Non-pigmented ciliary epithelial cell (primary cell): Measurements from ENCODE around the gene KCNH4.
"Not testable (repeated sequence)": the region's sequence is repeated elsewhere in the genome, so short reads cannot be mapped to it uniquely, and the experiment has no call there.

Experiments
- DNase-seq: peaks from one replicate; pipeline ENCODE4 v3.0.0-alpha.2; 2010; ENCODE audit warnings: low read depth

The KCNH4 gene

DNA sequence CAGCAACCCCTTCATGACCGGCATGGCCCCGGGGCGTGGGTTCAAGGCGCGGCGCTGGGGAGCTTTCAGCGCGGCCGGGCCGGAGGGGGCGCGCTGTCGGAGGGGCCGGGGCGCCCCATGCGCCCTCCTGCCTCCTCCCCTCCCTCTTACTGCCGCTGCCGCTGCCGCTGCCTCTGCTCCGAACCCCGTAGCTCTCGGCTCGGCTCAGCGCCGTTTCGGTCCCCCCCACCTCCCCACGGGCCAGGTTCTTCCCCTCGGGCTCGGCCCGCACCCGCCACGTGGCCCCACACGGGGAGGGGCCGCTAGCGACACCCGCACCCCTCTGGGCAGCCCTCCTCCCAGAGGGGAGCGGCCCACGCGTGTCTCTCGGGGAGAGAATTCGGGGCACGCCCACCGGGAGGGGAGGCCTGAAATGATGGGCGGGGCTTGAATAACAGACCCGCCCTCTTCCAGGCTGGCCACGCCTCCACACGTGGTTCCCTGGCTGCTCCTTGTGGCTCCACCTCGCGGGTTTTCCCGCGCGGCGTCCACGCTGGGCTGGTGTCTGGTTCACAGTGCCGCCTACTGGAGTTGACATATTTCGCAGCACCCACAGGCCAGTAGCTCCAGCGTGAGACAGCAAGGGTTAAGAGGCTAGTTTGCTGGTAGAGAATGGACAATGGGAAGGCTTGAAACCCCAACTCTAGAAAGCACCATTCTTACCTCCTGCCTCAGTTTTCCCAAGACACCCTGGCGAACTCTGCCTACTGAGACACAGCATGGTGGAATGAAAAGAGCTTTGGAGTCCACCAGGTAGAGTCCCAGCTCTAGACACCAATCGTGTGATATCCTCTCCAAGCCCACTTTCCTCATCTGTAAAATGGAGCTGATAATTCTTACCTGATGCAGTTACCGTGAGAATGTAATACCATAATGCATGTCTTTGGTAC lies at the start of gene KCNH4:
Gene KCNH4, minus strand, starts transcription at position 221 of the 929 bp plus-strand sequence. Its CDS starts 197 bp downstream, at position 24.
- DNase-seq = no peak

GRCh38 chr17:42230225-42230624 lies 49.3 kb upstream of the KCNH4 start:
- DNase-seq = no peak

DNA sequence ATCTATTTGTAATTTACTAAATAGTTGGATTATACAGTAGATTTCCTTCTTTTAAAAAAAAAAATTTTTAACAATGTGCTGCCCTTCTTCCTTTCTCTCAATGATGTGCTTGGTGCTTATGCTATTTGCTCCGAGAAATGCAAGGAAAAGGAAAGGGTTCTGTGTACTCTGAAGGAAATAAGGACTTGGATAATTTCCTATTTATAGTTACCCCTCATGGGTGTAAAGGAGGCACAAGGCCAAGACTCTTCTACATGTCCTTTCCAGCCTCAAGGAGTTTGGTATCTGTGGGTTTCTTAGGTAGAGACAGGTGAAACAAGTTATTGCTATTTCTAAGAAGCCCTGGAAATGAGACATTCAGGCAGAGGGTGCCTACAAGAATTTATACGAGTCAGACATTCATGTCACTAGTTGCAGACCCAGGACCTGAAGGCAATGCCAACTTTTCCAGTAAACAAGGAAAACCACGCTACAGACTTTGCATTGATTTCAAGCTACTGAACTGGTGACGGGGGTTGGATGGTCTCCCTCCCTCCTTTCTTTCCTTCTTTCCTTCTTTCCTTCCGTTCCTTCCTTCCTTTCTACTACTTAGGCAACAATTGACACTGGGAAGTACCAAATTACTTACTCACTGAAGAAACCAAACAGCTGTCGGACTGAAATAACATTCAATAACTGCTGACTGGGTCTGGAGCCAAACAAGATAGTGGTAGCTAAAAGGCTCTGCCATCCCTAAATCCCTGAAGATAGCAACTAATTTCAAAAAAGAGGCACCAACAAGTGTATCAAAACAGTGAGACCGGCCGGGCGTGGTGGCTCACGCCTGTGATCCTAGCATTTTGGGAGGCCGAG lies 47.1 kb upstream of the KCNH4 start:
- no peak for DNase-seq

- no peak for DNase-seq
Measured at GRCh38 chr17:42225646-42226045, 44.7 kb upstream of the KCNH4 start.

- DNase-seq = no peak
Measured at GRCh38 chr17:42224651-42225050, 43.7 kb upstream of the KCNH4 start.

GRCh38 chr17:42221886-42222745 lies 41.2 kb upstream of the KCNH4 start:
- DNase-seq = no peak

DNA sequence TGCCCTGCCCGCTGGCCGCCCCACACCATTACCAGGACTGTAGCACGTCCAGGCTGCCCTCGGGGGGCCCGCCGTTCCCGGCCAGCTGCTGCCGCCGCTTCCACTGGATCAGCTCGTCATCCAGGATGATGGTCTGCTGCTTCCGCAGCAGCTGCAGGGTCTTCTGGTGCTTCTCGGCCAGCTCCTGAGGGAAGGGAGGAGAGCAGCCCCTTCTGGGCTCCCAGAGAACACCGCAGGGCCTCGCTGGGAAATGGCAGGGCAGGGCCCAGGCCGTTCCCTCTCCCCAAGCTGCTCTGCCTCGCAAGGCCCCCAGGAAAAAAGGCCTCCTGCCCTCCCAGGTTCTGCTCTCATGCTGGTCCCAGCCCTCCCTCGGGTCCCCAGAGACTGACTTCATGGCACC lies 38.3 kb upstream of the KCNH4 start:
- DNase-seq = not testable (repeated sequence)

GRCh38 chr17:42214156-42214555 lies 33.2 kb upstream of the KCNH4 start:
- DNase-seq = no peak

DNA sequence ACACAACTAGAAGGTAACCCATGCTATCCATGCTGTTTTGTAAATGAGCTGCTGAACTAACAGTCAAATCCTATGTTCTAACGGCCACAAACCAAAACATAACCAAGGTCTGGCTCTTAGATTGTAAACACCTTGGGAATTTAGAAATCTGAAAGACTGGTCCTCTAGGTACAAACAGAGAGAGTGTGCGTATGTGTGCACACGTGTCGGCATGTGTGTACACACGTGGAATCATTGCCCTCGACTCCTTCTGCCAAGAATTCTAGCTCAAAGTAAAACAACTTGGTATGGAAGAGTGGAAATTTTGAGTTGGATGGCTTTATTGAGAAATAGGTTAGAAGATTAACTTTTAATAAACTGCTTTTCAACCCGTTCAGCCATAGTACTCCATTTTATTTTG lies 31.4 kb upstream of the KCNH4 start:
- no peak for DNase-seq

DNA sequence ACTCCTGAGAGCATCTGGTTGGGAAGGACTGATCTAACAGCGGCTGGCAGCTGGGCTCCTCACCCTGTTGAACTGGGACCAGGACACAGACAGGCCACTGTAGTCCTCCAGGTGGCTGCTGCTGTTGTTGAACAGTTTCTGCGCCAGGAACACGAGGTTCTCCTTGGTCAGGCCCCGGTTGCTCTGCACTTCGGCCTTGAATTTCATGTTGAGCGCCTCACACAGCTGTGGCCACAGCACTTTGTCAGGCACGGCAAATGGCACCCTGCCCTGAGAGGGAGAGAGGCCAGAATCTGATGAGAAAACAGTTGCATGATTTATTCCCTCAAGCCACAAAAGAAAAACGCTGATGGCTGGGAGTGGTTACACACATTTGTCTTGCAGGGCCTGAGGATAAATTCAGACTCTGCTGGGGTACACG lies 31.0 kb upstream of the KCNH4 start:
- DNase-seq = not testable (repeated sequence)

DNA sequence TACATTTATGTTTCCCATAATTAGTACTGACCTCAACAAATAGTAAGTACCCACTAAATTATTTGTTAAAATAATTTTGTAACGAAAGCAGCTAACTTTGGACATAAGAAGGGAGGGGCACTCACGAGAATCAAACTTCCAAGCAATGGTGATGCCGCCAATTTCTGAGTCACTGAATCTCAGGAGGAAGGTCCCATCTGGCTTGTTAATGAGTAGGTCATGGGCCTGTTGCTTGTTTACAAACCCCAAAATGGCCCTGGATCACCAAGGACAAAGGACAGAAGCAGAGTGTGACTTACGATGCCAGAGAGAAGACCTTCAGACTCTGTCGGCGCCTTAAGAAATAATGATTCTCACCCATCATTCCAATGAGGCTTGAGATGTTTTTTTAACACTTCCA lies 29.1 kb upstream of the KCNH4 start:
- no peak for DNase-seq

- not testable (repeated sequence) for DNase-seq
Measured at GRCh38 chr17:42206153-42206612, 25.2 kb upstream of the KCNH4 start.

- no peak for DNase-seq
Measured at GRCh38 chr17:42203354-42203753, 22.4 kb upstream of the KCNH4 start.

DNA sequence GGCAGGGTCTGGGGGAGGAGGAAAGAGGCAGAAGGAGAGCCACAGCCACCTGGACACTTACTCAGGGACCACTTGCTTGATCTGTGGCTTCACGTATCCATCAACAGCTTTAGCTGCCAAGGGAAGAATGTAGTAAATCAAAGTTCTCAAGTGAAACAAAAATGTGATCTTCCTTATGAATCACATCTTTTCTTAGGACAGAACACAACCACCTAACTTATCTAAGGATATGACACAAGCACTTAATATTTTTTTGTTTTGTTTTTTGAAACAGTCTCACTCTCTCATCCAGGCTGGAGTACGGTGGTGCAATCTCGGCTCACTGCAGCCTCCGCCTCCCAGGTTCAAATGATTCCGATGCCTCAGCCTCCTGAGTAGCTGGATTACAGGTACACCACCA lies 21.8 kb upstream of the KCNH4 start:
- DNase-seq = no peak

- DNase-seq = no peak
Measured at GRCh38 chr17:42202159-42202558, 21.2 kb upstream of the KCNH4 start.

- no peak for DNase-seq
Measured at GRCh38 chr17:42201458-42201772, 20.5 kb upstream of the KCNH4 start.

DNA sequence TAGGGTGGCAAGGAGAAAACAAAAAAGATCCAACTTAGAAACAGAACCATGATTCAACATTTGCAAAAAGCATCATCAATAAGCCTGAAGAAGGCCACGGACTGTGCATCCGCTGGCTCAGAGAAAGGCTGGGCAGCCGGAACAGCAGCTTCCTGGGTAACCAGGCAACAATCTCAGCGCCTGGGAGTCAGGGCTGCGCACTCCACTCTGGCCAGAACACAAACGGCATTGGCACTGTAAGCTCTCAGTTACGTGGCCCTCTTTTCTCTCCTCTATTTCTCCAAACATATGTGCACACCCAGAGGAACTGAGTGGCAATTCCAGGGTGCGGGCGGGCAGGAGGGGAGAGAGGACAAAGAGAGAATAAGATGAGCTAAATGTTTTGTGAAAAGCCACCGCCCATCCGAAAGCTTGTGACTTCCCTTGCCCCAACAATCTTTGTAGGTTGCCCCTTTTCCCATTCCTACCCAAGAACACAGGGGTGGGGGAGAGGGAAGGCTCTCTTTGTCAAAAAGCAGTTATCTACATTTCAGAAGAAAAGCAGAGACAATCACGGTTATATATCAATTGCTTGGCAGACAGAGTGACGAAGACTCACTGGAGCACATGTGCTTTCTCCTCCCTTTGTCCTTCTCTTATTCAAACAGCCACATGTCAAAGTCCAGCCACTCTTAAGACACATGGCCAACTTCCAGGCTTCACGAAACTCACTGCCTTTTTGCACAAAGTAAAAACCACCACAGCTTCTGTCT lies 19.9 kb upstream of the KCNH4 start:
- DNase-seq = no peak

- no peak for DNase-seq
Measured at GRCh38 chr17:42199416-42200011, 18.6 kb upstream of the KCNH4 start.

- no peak for DNase-seq
Measured at GRCh38 chr17:42198897-42199296, 18.0 kb upstream of the KCNH4 start.

GRCh38 chr17:42197564-42198156 lies 16.7 kb upstream of the KCNH4 start:
- no peak for DNase-seq
